SH-SY5Y (cell line): ENCODE measurements around the gene SRRM4.
A peak's percentile ranks its signal among the peaks of the same experiment; 100 is the strongest.

Source experiments
- GATA2 ChIP-seq: IDR thresholded peaks from 2 replicates; pipeline ENCODE4 v1.6.1; 2011; ENCODE audit warnings: mild to moderate bottlenecking, low read depth, low read length
- GATA3 ChIP-seq: IDR thresholded peaks from 2 replicates; pipeline ENCODE4 v1.6.1; 2011; ENCODE audit warnings: low read depth, mild to moderate bottlenecking, low read length, moderate library complexity

SRRM4 gene

GRCh38 chr12:118984161-118984943, 3.0 kb downstream of the SRRM4 start:
- TF ChIP-seq GATA3 = no peak
- TF ChIP-seq GATA2 = no peak

GRCh38 chr12:118986050-118986449, 4.7 kb downstream of the SRRM4 start:
- TF ChIP-seq GATA3 = no peak
- TF ChIP-seq GATA2 = no peak

DNA sequence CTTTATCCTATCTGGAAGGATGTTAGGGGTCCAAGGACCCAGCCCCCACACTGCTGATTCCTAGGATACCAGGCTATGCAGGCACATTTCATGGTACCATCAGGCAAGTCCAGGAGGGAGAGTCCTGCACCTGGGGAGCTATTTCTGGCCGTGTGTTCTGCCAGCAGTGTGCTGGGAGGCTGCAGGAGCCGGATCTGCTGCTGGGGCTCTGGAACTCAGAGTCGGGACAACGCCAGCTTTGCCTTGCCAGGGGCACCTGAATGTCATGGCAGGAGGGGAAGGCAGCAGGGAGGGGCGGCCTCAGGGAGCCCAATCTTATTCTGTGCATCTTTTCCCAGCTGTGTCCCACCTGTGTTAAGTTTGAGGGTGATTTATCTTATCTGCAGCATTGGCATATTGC, 17.8 kb downstream of the SRRM4 start:
- TF ChIP-seq GATA3 (no peak), GATA2 (0 out of 2 replicates have a peak, but pooled peaks have one; percentile 13)

- TF ChIP-seq GATA2 (no peak), GATA3 (no peak)
Measured at GRCh38 chr12:119005085-119005484, 23.7 kb downstream of the SRRM4 start.

- peak; percentile 75 for TF ChIP-seq GATA2
- TF ChIP-seq GATA3 = no peak; the same call in 1 of the 2 replicates
Measured at GRCh38 chr12:119005913-119006312, 24.6 kb downstream of the SRRM4 start.

- TF ChIP-seq GATA3 (no peak), GATA2 (peak; percentile 50)
Measured at GRCh38 chr12:119006746-119007145, 25.4 kb downstream of the SRRM4 start.

DNA sequence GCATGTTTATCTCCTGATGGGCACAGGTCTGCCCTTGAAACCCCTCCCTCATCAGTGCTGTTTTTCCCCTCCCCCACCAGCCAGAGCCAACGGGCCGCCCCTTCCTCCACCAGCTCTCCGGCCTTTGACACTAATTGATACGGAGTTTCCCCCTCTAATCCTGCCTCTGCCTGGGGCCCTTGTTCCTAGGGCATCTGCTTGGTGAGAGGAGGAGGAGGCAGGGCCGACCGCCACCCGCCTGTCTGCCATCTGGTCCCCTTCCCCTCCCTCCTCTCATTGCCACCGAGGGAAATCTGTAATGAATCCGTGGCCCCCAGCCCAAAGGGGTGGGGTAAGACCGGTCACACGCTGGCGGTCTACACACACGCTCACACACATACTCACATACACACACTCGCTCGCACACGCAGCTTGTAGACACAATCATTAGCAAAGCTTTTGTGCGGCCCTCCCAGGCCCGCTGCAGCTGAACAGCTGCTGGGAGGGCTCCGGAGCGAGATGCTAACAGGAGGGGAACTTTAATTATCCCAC, 27.4 kb downstream of the SRRM4 start:
- TF ChIP-seq GATA3 (no peak), GATA2 (no peak)

DNA sequence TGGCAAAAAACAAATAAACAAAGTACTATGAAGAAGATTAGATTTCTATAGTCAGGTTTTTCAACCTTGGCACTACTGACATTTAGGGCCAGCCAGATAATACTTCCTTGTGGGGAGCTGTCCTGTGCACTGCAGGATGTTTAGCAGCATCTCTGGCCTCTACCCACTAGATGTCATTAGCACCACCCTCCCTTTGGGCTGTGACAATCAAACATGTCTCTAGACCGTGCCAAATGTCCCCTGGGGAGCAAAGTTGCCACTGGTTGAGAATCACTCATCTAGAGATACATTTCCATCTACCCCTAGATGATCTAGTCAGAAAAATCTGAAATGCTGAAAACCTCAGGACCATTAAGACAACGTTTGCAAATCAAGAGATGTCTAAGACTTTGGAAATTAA, 29.9 kb downstream of the SRRM4 start:
- TF ChIP-seq GATA2 (no peak), GATA3 (no peak)

DNA sequence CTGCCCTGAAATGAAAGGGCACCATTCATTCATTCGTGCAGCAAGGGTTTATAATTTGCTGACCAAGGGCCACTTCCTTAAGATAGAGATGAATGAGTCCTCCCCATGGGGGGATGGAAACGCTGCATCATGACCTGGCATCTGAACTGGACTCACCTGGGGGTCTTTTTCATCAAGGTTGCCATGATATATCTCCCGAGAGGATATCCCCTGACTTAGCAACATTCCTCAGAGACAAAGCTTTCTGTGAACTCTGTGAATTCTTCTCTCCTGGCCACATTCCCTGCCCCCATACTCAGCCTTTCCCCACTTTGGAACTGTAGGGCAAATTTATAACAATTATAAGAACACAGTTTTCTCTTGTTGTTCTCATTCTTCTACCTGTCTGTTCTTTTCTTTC, 30.8 kb downstream of the SRRM4 start:
- TF ChIP-seq GATA3 = no peak
- no peak for TF ChIP-seq GATA2

- TF ChIP-seq GATA2 (no peak), GATA3 (no peak)
Measured at GRCh38 chr12:119013023-119013422, 31.7 kb downstream of the SRRM4 start.

GRCh38 chr12:119014368-119014767, 33.0 kb downstream of the SRRM4 start:
- TF ChIP-seq GATA3 (no peak), GATA2 (no peak)

DNA sequence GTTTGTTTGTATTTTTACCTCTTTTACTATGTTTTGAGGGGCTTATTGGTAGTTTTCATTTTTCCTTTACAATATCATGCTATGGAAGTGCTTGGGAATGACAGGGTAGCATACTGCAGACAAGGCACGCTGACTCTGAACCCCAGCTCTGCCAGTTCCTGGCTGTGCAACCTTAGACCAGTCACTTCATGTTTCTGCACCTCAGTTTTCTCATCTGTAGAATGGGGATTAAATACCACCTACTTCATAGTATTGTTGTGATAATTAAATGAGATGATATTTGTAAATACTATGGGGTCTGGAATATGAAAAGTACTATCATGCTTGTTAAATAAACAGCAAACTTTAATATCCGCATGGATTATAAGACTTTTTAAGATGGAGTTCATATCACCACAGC, 35.4 kb downstream of the SRRM4 start:
- TF ChIP-seq GATA3 (no peak), GATA2 (no peak)

DNA sequence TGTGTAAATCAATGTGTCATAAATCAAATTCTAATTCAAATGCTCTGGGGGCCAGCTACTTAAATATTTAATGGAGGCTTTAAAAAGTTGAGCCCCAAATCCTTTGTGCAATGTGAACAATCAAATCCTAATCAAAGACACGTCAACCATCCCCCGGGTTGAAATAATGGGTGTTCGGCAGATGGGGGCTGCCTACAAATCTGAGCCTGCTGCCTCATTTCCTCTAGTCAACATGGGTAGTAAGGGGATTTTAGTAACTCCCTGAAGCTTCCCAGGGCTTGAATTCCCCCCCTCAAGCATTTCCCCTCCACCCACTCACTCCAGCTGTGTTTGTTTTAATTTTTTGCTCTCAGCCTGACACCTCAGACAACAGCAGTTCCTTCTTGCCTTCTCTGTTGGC, 37.8 kb downstream of the SRRM4 start:
- TF ChIP-seq GATA3 = no peak

DNA sequence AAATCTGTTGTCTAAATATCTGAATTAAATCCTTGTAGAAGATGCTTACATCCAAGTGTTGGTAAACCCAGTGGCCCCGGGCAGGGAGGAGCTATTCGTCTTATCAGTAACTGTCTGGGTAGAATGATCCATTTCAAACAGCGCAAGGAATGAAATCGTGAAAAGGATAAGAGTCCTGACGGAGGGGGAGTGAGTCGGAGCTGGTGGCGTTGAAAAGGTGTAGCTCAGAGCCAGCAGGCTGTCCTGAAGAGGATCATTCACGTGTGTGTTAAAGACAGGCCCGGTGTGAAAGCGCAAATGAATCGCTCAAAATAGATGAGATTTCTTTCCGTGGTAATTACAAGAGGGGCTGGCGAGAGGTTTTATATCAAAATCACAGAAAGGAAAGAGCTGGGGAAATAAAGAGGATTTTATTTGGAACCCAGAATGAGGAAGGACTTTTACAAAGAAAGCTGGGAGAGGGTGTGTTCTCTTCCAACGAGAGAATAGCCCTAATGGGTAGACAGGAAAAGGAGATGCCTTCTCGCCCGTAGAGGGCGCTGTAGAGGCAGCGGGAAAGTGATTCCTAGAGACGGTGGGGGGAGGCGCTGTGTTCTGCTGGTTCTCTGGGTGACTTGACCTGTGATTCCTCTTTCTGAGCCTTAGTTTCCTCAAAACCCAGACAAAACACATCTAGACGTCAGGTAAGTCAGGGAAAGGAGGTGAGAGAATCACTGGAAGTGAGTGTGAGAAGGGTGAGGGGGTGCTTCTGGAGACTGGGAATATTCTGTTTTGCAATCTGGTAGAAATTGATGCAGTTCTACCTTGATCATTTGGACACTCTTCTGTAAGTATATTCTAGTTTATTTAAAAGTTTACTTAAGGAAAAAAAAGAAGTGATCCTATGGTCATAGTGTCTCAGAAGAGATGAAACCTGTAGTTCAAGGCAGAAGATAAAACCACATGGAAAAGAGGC, 39.3 kb downstream of the SRRM4 start:
- TF ChIP-seq GATA2 (no peak), GATA3 (no peak)
